ENCODE data around the gene ANXA8. TPM values are rescaled to one million over a fixed set of nuclear protein-coding genes. Genes with fewer than 3 reads are reported as not detected.
"Not testable (repeated sequence)": the region's sequence is repeated elsewhere in the genome, so short reads cannot be mapped to it uniquely, and the experiment has no call there.

ANXA8 gene
- total and polyA plus RNA-seq, 2 donors: 6.9 to 23.2 TPM

- not testable (repeated sequence) for H3K27me3 ChIP-seq (ENCODE audit: control insufficient read depth in 2 of 2, insufficient read depth in 1 of 2, low read length in 1 of 2); H3K9me3 ChIP-seq (ENCODE audit: control insufficient read depth in 2 of 2, insufficient read depth in 1 of 2, low read length in 1 of 2); H3K4me1 ChIP-seq (ENCODE audit: control insufficient read depth in 2 of 2, insufficient read depth in 2 of 2, low read length in 2 of 2); H3K4me3 ChIP-seq (ENCODE audit: low read length in 2 of 2); DNase-seq (ENCODE audit: low read depth in 6 of 9, low spot score in 9 of 9); H3K36me3 ChIP-seq (ENCODE audit: control insufficient read depth in 2 of 2, insufficient read depth in 2 of 2, low read length in 1 of 2); H3K27ac ChIP-seq (ENCODE audit: low read depth in 1 of 2, low read length in 1 of 2)
- 96% methylated on average over 15 of the region's 20 CpGs for WGBS
These were observed 15.0 kb downstream of the ANXA8 start for GRCh38 chr10:47468731-47469528.

- H3K27ac ChIP-seq (ENCODE audit: low read depth in 1 of 2, low read length in 1 of 2); H3K4me3 ChIP-seq (ENCODE audit: low read length in 2 of 2); H3K4me1 ChIP-seq (ENCODE audit: control insufficient read depth in 2 of 2, insufficient read depth in 2 of 2, low read length in 2 of 2); H3K27me3 ChIP-seq (ENCODE audit: control insufficient read depth in 2 of 2, insufficient read depth in 1 of 2, low read length in 1 of 2); DNase-seq (ENCODE audit: low read depth in 6 of 9, low spot score in 9 of 9); H3K36me3 ChIP-seq (ENCODE audit: control insufficient read depth in 2 of 2, insufficient read depth in 2 of 2, low read length in 1 of 2); H3K9me3 ChIP-seq (ENCODE audit: control insufficient read depth in 2 of 2, insufficient read depth in 1 of 2, low read length in 1 of 2): not testable (repeated sequence)
- 95% methylated on average over 4 of the region's 7 CpGs for WGBS
These were observed 16.0 kb downstream of the ANXA8 start for GRCh38 chr10:47467957-47468356.

DNA sequence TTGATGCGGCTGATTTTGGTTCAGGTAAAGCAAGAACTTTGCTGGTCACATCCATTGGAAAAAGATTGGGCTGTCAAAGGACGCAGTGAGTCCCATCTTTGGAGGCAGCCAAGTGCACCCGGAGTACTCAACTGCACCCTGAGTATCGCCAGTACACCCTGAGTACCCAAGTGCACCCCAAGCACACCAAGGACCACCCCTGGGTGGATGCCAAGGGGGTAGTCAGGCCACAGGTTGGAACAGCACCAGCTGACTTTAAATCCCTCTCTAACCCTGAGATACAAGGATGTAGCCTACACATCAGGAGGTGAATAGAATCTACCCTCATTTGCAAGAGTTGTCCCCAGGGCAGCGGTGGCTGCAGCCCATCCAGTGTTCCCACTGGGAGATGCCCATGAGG lies 16.5 kb downstream of the ANXA8 start:
- not testable (repeated sequence) for H3K36me3 ChIP-seq (ENCODE audit: control insufficient read depth in 2 of 2, insufficient read depth in 2 of 2, low read length in 1 of 2); H3K27ac ChIP-seq (ENCODE audit: low read depth in 1 of 2, low read length in 1 of 2); H3K4me1 ChIP-seq (ENCODE audit: control insufficient read depth in 2 of 2, insufficient read depth in 2 of 2, low read length in 2 of 2); DNase-seq (ENCODE audit: low read depth in 6 of 9, low spot score in 9 of 9); H3K9me3 ChIP-seq (ENCODE audit: control insufficient read depth in 2 of 2, insufficient read depth in 1 of 2, low read length in 1 of 2); H3K27me3 ChIP-seq (ENCODE audit: control insufficient read depth in 2 of 2, insufficient read depth in 1 of 2, low read length in 1 of 2); H3K4me3 ChIP-seq (ENCODE audit: low read length in 2 of 2)
- WGBS: 93% methylated on average over 5 of the region's 5 CpGs

- 93% methylated on average over 13 of the region's 14 CpGs for WGBS
- not testable (repeated sequence) for H3K9me3 ChIP-seq (ENCODE audit: control insufficient read depth in 2 of 2, insufficient read depth in 1 of 2, low read length in 1 of 2); H3K4me3 ChIP-seq (ENCODE audit: low read length in 2 of 2); H3K36me3 ChIP-seq (ENCODE audit: control insufficient read depth in 2 of 2, insufficient read depth in 2 of 2, low read length in 1 of 2); H3K27ac ChIP-seq (ENCODE audit: low read depth in 1 of 2, low read length in 1 of 2); H3K4me1 ChIP-seq (ENCODE audit: control insufficient read depth in 2 of 2, insufficient read depth in 2 of 2, low read length in 2 of 2); DNase-seq (ENCODE audit: low read depth in 6 of 9, low spot score in 9 of 9); H3K27me3 ChIP-seq (ENCODE audit: control insufficient read depth in 2 of 2, insufficient read depth in 1 of 2, low read length in 1 of 2)
These were observed 18.5 kb downstream of the ANXA8 start for GRCh38 chr10:47465216-47465917.

DNA sequence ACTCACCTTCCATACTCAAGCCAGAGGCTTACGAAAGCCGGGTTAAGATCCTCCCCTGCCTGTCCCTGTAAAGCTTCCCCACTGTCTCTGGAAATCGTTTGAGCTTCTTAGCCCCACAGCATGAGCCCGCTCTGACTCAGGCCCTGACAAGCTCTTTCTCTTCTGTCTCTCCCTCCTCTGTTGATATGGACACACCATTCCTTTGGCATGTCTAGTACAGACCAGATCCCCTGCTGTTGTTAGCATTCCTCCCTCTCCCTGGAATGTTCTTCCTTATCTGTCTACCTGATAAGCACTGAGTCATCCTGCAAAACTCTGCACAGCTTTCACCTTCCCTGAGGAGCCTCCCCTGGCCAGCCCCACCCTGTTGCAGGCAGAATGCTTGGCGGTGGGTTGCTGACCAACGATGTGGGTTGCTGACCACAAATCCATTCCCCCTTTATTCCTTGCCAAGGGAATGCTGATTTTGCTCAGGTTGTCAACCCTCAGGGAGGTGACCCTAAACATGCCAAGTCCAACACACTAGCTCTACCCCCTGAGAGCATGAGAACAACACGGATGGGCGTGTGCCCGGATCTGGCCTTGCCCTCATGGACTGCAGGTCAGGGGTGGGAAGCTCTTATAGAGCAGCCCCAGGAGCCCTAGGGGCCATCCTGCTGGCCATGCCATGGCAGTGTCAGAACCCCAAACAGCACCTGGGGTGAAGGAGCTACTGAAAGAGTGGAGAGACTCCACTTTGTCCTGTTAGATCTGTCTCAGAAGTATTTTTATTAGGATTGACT lies 21.1 kb downstream of the ANXA8 start:
- 96% methylated on average over 3 of the region's 9 CpGs for WGBS

GRCh38 chr10:47461261-47461687 lies 22.6 kb downstream of the ANXA8 start:
- not testable (repeated sequence) for H3K9me3 ChIP-seq (ENCODE audit: control insufficient read depth in 2 of 2, insufficient read depth in 1 of 2, low read length in 1 of 2); H3K27me3 ChIP-seq (ENCODE audit: control insufficient read depth in 2 of 2, insufficient read depth in 1 of 2, low read length in 1 of 2); H3K4me3 ChIP-seq (ENCODE audit: low read length in 2 of 2); H3K36me3 ChIP-seq (ENCODE audit: control insufficient read depth in 2 of 2, insufficient read depth in 2 of 2, low read length in 1 of 2)
- Histone ChIP-seq H3K4me1 (ENCODE audit: control insufficient read depth in 2 of 2, insufficient read depth in 2 of 2, low read length in 2 of 2) (peaks cover 0 to 14% of the 10 kb centered on the region in 2 donors), H3K27ac (ENCODE audit: low read depth in 1 of 2, low read length in 1 of 2) (peak overlapping the region in 1 of 2 donors; percentile 5)
- DNase-seq (ENCODE audit: low read depth in 6 of 9, low spot score in 9 of 9): peak in 1 of 9 donors; percentile 56
- WGBS: 4% methylated on average over 30 of the region's 37 CpGs

More for the DNA sequence above, 21.1 kb downstream of the ANXA8 start:
- H3K4me3 ChIP-seq (ENCODE audit: low read length in 2 of 2); H3K9me3 ChIP-seq (ENCODE audit: control insufficient read depth in 2 of 2, insufficient read depth in 1 of 2, low read length in 1 of 2); H3K36me3 ChIP-seq (ENCODE audit: control insufficient read depth in 2 of 2, insufficient read depth in 2 of 2, low read length in 1 of 2); H3K27ac ChIP-seq (ENCODE audit: low read depth in 1 of 2, low read length in 1 of 2); H3K27me3 ChIP-seq (ENCODE audit: control insufficient read depth in 2 of 2, insufficient read depth in 1 of 2, low read length in 1 of 2); DNase-seq (ENCODE audit: low read depth in 6 of 9, low spot score in 9 of 9); H3K4me1 ChIP-seq (ENCODE audit: control insufficient read depth in 2 of 2, insufficient read depth in 2 of 2, low read length in 2 of 2): not testable (repeated sequence)

DNA sequence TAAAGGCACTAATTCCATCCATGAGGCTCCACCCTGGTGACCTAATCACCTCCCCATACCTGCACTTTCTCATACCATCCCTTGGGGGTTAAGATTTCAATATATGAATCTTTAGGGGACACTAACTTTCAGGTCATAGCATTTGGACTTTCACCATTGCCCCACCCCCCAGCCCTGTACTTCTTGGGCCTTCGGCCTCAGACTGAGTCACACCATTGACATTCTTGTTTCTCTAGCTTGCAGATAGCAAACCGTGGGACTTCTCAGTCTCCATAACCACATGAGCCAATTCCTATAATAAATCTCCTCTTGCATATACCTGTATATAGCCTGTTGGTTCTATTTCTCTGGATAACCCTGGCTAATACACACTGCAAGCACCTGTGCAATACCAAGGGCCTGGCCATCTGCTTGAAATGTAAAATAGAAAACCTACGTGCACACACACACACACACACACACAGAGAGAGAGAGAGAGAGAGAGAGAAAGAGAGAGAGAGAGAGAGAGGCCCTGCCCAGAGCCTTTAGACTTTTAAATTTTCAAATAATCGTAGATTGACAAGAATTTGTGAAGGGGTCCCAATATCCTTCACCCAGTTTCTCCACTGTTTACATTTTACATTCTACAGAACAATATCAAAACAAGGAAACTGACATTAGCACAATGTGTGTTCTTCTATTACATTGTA lies 25.3 kb downstream of the ANXA8 start:
- Histone ChIP-seq H3K9me3 (ENCODE audit: control insufficient read depth in 2 of 2, insufficient read depth in 1 of 2, low read length in 1 of 2) (no peaks in the 10 kb centered on the region), H3K4me3 (ENCODE audit: low read length in 2 of 2) (no peak overlapping the region), H3K27me3 (ENCODE audit: control insufficient read depth in 2 of 2, insufficient read depth in 1 of 2, low read length in 1 of 2) (no peaks in the 10 kb centered on the region), H3K27ac (ENCODE audit: low read depth in 1 of 2, low read length in 1 of 2) (no peak overlapping the region), H3K36me3 (ENCODE audit: control insufficient read depth in 2 of 2, insufficient read depth in 2 of 2, low read length in 1 of 2) (no peaks in the 10 kb centered on the region), H3K4me1 (ENCODE audit: control insufficient read depth in 2 of 2, insufficient read depth in 2 of 2, low read length in 2 of 2) (peaks cover 3 to 40% of the 10 kb centered on the region in 2 donors)
- DNase-seq (ENCODE audit: low read depth in 6 of 9, low spot score in 9 of 9): no peak
- 87% methylated on average over 4 of the region's 4 CpGs for WGBS

DNA sequence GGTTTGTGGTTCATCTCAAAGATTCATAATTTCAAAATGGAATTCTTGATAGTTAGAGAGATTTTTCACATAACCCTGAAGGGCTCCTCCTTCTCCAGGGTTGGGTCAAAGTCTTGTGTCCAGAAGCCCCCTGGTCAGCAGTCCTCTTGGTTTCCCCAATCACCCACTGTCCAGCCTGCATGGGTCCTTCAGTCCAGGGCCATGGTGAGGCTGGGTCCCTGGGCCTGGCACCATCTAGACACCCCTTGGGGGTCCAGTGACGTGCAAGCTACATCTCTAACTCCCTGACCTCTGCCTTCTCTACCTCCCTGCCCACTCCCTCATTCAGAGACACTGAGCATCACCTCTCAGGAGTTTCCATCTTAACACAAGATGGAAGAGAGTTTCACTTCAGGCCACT lies 26.1 kb downstream of the ANXA8 start:
- Histone ChIP-seq H3K27me3 (ENCODE audit: control insufficient read depth in 2 of 2, insufficient read depth in 1 of 2, low read length in 1 of 2) (no peaks in the 10 kb centered on the region), H3K27ac (ENCODE audit: low read depth in 1 of 2, low read length in 1 of 2) (no peak overlapping the region), H3K36me3 (ENCODE audit: control insufficient read depth in 2 of 2, insufficient read depth in 2 of 2, low read length in 1 of 2) (no peaks in the 10 kb centered on the region), H3K4me1 (ENCODE audit: control insufficient read depth in 2 of 2, insufficient read depth in 2 of 2, low read length in 2 of 2) (peaks cover 8 to 48% of the 10 kb centered on the region in 2 donors), H3K9me3 (ENCODE audit: control insufficient read depth in 2 of 2, insufficient read depth in 1 of 2, low read length in 1 of 2) (no peaks in the 10 kb centered on the region), H3K4me3 (ENCODE audit: low read length in 2 of 2) (no peak overlapping the region)
- no peak for DNase-seq (ENCODE audit: low read depth in 6 of 9, low spot score in 9 of 9)
- WGBS: 95% methylated on average over 1 of the region's 1 CpG

Data from thymus (tissue), 11 donors.